Measurements from ENCODE around the gene CHD1L.

- TF ChIP-seq EZH2phosphoT487 (IDR thresholded peaks at IDR 0.05; ENCODE audit: unreplicated experiment) (no peak), REST (IDR thresholded peaks at IDR 0.05; ENCODE audit: unreplicated experiment) (no peak), CTCF (conservative IDR thresholded peaks at IDR 0.05; ENCODE audit: low read depth in 2 of 2) (no peak), POLR2AphosphoS5 (IDR thresholded peaks at IDR 0.05; ENCODE audit: low read depth) (no peak), EZH2 (IDR thresholded peaks at IDR 0.05; ENCODE audit: low read depth, unreplicated experiment) (no peak), ZNF114 (CRISPR knock-in tag; IDR thresholded peaks at IDR 0.05) (no peak), JUNB (IDR thresholded peaks at IDR 0.05; ENCODE audit: unreplicated experiment) (no peak), STAT1 (IDR thresholded peaks at IDR 0.05; ENCODE audit: unreplicated experiment) (no peak), CREB1 (CRISPR knock-in tag; IDR thresholded peaks at IDR 0.05; ENCODE audit: low read depth) (no peak), ETS1 (IDR thresholded peaks at IDR 0.05) (no peak), ZNF331 (CRISPR knock-in tag; IDR thresholded peaks at IDR 0.05; ENCODE audit: low read depth) (no peak), NANOG (IDR thresholded peaks at IDR 0.05; ENCODE audit: borderline replicate concordance) (no peak)
Observed at GRCh38 chr1:147267711-147268110, 25.2 kb downstream of the CHD1L start.

All from GM23338 (cell line).